T47D (cell line): ENCODE data around the gene CEBPA.
"Not testable (repeated sequence)": the region's sequence is repeated elsewhere in the genome, so short reads cannot be mapped to it uniquely, and the experiment has no call there.

ENCODE experiments used
- DNase-seq, 2 experiments: peaks; one replicate each; pipeline versions ENCODE4 v3.0.0 to v3.0.0-alpha.2; 2011 to 2012; ENCODE audit warnings: low read depth in 1 of 2, low spot score in 1 of 2
- JUND ChIP-seq: IDR thresholded peaks from 2 replicates; pipeline ENCODE4 v1.6.1; 2012; ENCODE audit warnings: low read depth
- in situ Hi-C: cut with HindIII; loops from 2 replicates; pipeline ENCODE4 v1.10.0; 2016; ENCODE audit warnings: low sequenced_read_pairs, low pct_unique_long_range_greater_than_20kb

The CEBPA gene

GRCh38 chr19:33339016-33339984, 37.0 kb upstream of the CEBPA start:
- in situ Hi-C loops = no loop called here
- TF ChIP-seq JUND = no peak
- no peak for DNase-seq

- TF ChIP-seq JUND = no peak
- in situ Hi-C loops = no loop called here
- DNase-seq = no peak
These were observed 33.1 kb upstream of the CEBPA start for GRCh38 chr19:33335446-33335845.

GRCh38 chr19:33334271-33334670, 31.9 kb upstream of the CEBPA start:
- DNase-seq = no peak
- TF ChIP-seq JUND = no peak
- in situ Hi-C loops = no loop called here

GRCh38 chr19:33333642-33334041, 31.3 kb upstream of the CEBPA start:
- TF ChIP-seq JUND = no peak
- in situ Hi-C loops = no loop called here
- DNase-seq = peak in 1 of 2 experiments; percentile 9

GRCh38 chr19:33333151-33333550, 30.8 kb upstream of the CEBPA start:
- DNase-seq = no peak
- in situ Hi-C loops = no loop called here
- TF ChIP-seq JUND = no peak

- DNase-seq = no peak
- in situ Hi-C loops = no loop called here
- TF ChIP-seq JUND = no peak
These were observed 29.9 kb upstream of the CEBPA start for GRCh38 chr19:33332248-33332647.

GRCh38 chr19:33329736-33330135, 27.4 kb upstream of the CEBPA start:
- in situ Hi-C loops = no loop called here
- no peak for TF ChIP-seq JUND
- DNase-seq = no peak

- in situ Hi-C loops = no loop called here
- TF ChIP-seq JUND = no peak
- DNase-seq = no peak
These were observed 26.7 kb upstream of the CEBPA start for GRCh38 chr19:33329060-33329459.

- TF ChIP-seq JUND = no peak
- in situ Hi-C loops = no loop called here
- DNase-seq = no peak
These were observed 23.6 kb upstream of the CEBPA start for GRCh38 chr19:33325920-33326319.

GRCh38 chr19:33324628-33325027, 22.3 kb upstream of the CEBPA start:
- in situ Hi-C loops = no loop called here
- no peak for DNase-seq
- TF ChIP-seq JUND = no peak

GRCh38 chr19:33323093-33323820, 20.9 kb upstream of the CEBPA start:
- no peak for DNase-seq
- TF ChIP-seq JUND = no peak
- in situ Hi-C loops = no loop called here

- no peak for TF ChIP-seq JUND
- in situ Hi-C loops = no loop called here
- DNase-seq = no peak
These were observed 18.3 kb upstream of the CEBPA start for GRCh38 chr19:33320636-33321035.

GRCh38 chr19:33317991-33318390, 15.7 kb upstream of the CEBPA start:
- in situ Hi-C loops = not testable (repeated sequence)

GRCh38 chr19:33317517-33317916, 15.2 kb upstream of the CEBPA start:
- TF ChIP-seq JUND = no peak
- no peak for DNase-seq
- in situ Hi-C loops = no loop called here

More at GRCh38 chr19:33317991-33318390, 15.7 kb upstream of the CEBPA start:
- DNase-seq = not testable (repeated sequence)
